ACC112 (cell line): ENCODE results near the gene C20orf144.

Experiments
- H2AFZ ChIP-seq: fragments of 200-600 bp; sonication (generic); one replicate; pipeline ENCODE4 v1.6.0; 2017; ENCODE audit warnings: antibody characterized with exemption, low read length; ENCODE audit not compliant: unreplicated experiment
- H3K27ac ChIP-seq: fragments of 200-600 bp; sonication (generic); 2 replicates; pipeline ENCODE4 v1.5.1; 2014; ENCODE audit warnings: low read depth, mild to moderate bottlenecking, antibody characterized with exemption, low read length, moderate library complexity
- H3K27me3 ChIP-seq: fragments of 200-600 bp; sonication (generic); 2 replicates; pipeline ENCODE4 v1.6.1; 2014; ENCODE audit warnings: mild to moderate bottlenecking, antibody characterized with exemption, low read length, moderate library complexity, mixed read lengths; ENCODE audit not compliant: insufficient read depth
- H3K36me3 ChIP-seq: fragments of 200-600 bp; sonication (generic); 2 replicates; pipeline ENCODE4 v1.6.1; 2016; ENCODE audit warnings: mild to moderate bottlenecking, antibody characterized with exemption, low read length, moderate library complexity, mixed read lengths; ENCODE audit not compliant: insufficient read depth
- H3K4me1 ChIP-seq: fragments of 200-600 bp; sonication (generic); one replicate; pipeline ENCODE4 v1.6.1; 2016; ENCODE audit warnings: low read length, mixed read lengths; ENCODE audit not compliant: insufficient read depth, unreplicated experiment, control insufficient read depth
- H3K4me3 ChIP-seq: fragments of 200-600 bp; sonication (generic); 2 replicates; pipeline ENCODE4 v1.5.1; 2014; ENCODE audit warnings: mild to moderate bottlenecking, low read depth, low read length
- H3K79me2 ChIP-seq: fragments of 200-600 bp; sonication (generic); one replicate; pipeline ENCODE4 v1.6.0; 2016; ENCODE audit warnings: low read length; ENCODE audit not compliant: control insufficient read depth, unreplicated experiment, insufficient read depth

C20orf144 gene

GRCh38 chr20:33679758-33680485 is 17.8 kb downstream of the C20orf144 start:
- H3K36me3 ChIP-seq = 0 out of 2 replicates have a peak, but pooled peaks cover 8% of the 10 kb centered on the region

GRCh38 chr20:33680686-33681085 is 18.6 kb downstream of the C20orf144 start:
- H2AFZ ChIP-seq = no peak overlapping the region
- H3K36me3 ChIP-seq = 0 out of 2 replicates have a peak, but pooled peaks cover 8% of the 10 kb centered on the region
- peaks cover 30% of the 10 kb centered on the region for H3K79me2 ChIP-seq
- H3K4me1 ChIP-seq = peaks cover 36% of the 10 kb centered on the region
- no peak overlapping the region for H3K27ac ChIP-seq
- no peaks in the 10 kb centered on the region for H3K27me3 ChIP-seq
- H3K4me3 ChIP-seq = no peak overlapping the region

More at GRCh38 chr20:33679758-33680485, 17.8 kb downstream of the C20orf144 start:
- H3K79me2 ChIP-seq = peaks cover 23% of the 10 kb centered on the region
- H3K4me1 ChIP-seq = peaks cover 38% of the 10 kb centered on the region
- H3K4me3 ChIP-seq = no peak overlapping the region
- no peak overlapping the region for H3K27ac ChIP-seq
- H2AFZ ChIP-seq = no peak overlapping the region
- H3K27me3 ChIP-seq = no peaks in the 10 kb centered on the region

- H3K79me2 ChIP-seq = peaks cover 30% of the 10 kb centered on the region
- H2AFZ ChIP-seq = no peak overlapping the region
- H3K4me1 ChIP-seq = peaks cover 36% of the 10 kb centered on the region
- H3K4me3 ChIP-seq = no peak overlapping the region
- no peak overlapping the region for H3K27ac ChIP-seq
- H3K36me3 ChIP-seq = 0 out of 2 replicates have a peak, but pooled peaks cover 8% of the 10 kb centered on the region
- H3K27me3 ChIP-seq = no peaks in the 10 kb centered on the region
These were observed 19.2 kb downstream of the C20orf144 start for GRCh38 chr20:33681288-33681687.

DNA sequence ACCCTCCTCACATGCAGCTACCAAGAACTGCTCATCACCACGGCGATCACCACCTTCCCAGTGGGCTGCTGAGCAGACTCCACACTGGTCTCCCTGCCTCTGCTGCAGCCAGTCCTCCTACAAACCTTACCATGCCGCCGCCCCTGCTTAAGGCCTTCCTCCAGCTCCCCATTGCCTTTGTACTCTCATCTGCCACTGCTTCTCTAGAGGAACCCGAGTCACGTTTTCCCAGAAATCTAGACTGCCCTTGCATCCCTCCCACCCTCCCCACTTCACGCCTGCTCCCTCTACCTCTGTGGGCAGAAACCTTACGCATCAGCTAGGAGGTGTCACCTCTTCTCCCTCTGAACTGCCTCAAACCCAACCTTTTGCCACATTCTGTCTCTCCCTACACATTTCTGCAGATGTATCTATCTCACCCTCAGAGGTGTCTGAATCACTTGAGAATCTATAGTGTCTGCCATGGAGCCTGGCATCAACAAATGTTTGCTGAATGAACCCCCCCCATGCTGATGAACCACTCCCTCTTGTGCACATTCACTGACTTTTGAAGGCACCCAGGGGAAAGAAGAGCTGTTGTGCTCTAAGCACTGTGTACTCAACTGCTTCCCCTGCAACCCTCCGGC is 19.7 kb downstream of the C20orf144 start:
- Histone ChIP-seq H3K27ac (no peak overlapping the region), H3K27me3 (no peaks in the 10 kb centered on the region), H3K79me2 (peaks cover 30% of the 10 kb centered on the region), H2AFZ (no peak overlapping the region), H3K4me3 (no peak overlapping the region), H3K4me1 (peaks cover 39% of the 10 kb centered on the region), H3K36me3 (0 out of 2 replicates have a peak, but pooled peaks cover 8% of the 10 kb centered on the region)

DNA sequence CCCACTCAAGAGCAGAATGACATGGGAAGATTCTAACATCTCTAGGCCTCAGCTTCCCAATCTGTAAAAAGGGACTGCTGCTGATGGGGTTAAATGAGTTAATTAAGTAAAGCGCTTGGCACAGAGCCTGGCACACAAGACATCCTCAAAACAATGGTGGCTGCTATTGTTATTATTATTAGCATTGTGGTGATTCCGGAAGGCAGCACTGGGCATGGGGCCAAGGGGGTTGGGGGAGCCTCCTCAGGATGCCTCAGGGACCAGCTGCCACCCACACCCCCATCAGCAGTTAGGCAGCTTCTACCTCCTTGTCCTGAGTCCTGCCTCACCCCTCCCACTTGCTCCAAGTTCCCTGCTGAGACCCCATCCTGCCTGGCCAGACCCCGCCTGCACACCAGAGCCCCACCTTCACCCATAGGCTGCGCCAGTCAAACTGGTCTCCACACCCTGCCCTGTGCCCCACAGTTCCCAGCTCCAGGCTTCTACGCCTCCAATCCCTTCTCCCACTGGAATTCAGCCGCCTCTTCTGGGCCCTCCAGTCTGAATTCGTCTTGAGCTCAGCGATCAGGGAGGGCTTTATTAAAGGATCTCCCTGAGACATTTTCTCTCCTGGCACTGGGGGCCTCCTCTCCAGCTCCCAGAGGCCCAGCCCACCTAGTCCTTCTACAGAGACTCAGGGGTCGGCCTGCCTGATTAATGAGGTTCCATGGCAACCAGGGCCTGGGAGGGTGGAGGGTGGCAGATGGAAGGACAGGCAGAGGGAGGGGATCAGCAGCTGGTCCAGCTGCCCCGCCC is 22.6 kb downstream of the C20orf144 start:
- H3K36me3 ChIP-seq = no peaks in the 10 kb centered on the region
- peaks cover 30% of the 10 kb centered on the region for H3K79me2 ChIP-seq
- peak overlapping the region; percentile 91 for H3K4me3 ChIP-seq
- no peak overlapping the region for H3K27ac ChIP-seq
- H3K27me3 ChIP-seq = no peaks in the 10 kb centered on the region
- no peak overlapping the region for H2AFZ ChIP-seq
- peaks cover 54% of the 10 kb centered on the region for H3K4me1 ChIP-seq

DNA sequence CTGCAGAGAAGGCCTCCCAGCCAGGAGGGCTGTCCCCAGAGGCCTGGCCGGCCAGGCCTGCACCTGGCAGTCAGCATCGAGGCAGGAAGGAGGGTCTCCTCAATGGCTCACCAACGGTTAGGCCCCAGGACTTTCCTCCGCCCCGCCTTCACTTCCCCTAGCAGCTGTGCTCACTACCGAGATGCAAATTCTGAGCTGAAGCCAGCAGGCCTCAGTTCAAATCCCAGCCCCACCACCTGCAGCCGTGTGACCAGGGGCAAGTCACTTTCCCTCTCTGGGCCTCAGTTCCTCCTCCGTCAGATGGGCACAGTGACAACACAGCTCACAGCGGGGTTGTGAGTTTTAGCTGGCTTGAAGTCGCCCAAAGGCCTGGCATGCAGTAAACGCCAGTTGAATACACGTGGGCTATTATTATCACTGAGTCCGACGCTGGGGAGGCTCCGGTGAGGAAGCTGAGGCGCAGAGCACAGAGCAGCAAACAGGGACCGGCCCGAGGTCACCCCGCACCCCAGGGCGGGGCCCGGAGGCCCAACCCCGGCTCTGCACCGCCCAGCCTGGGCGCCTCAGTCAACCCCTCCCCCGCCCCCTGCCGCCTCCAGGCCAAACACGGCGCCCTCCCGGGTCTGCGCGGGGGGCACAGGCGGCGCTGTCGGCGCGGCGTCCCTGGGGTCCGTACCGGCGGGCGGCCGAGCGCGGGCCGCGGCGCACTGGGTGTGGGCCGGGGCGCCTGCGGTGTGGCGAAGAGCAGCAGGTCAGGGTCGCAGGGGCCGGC is 23.4 kb downstream of the C20orf144 start:
- H3K27me3 ChIP-seq = no peaks in the 10 kb centered on the region
- no peaks in the 10 kb centered on the region for H3K36me3 ChIP-seq
- peak overlapping the region; percentile 91 for H3K4me3 ChIP-seq
- peak overlapping the region; percentile 51 for H2AFZ ChIP-seq
- peaks cover 30% of the 10 kb centered on the region for H3K79me2 ChIP-seq
- peaks cover 58% of the 10 kb centered on the region for H3K4me1 ChIP-seq
- peak overlapping the region; percentile 45; the same call in 1 of the 2 replicates for H3K27ac ChIP-seq

GRCh38 chr20:33686100-33686983 is 24.2 kb downstream of the C20orf144 start, which contains the start of gene E2F1:
Gene E2F1, minus strand, starts transcription at chr20:33686385. Its CDS starts 121 bp downstream, at chr20:33686264.
- Histone ChIP-seq H3K27me3 (no peaks in the 10 kb centered on the region), H3K79me2 (peaks cover 30% of the 10 kb centered on the region), H3K4me3 (peak within 1 kb of the TSS; percentile 91), H3K27ac (peak within 1 kb of the TSS; percentile 45; the same call in 1 of the 2 replicates), H2AFZ (peak within 1 kb of the TSS; percentile 51), H3K4me1 (peaks cover 54% of the 10 kb centered on the region), H3K36me3 (no peaks in the 10 kb centered on the region)

DNA sequence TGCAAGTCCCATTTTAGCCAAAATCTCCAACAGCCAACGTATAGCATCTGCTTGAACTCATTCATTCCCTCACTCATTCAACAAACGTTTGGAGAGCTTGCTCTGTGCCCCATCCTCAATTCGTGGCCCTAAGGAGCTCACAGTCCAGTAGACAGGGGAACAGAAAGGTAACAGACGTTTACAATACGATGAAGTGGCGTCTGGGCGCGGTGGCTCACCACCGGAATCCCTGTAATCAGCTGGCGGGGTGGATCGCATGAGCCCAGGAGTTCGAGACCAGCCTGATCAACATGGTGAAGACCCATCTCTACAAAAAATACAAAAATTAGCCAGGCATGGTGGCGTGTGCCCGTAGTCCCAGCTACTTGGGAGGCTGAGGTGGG is 24.8 kb downstream of the C20orf144 start:
- H3K79me2 ChIP-seq = peaks cover 25% of the 10 kb centered on the region
- H3K27ac ChIP-seq = peak overlapping the region; percentile 27; the same call in 1 of the 2 replicates
- H2AFZ ChIP-seq = peak overlapping the region; percentile 26
- H3K27me3 ChIP-seq = no peaks in the 10 kb centered on the region
- peak overlapping the region; percentile 40 for H3K4me3 ChIP-seq
- peaks cover 52% of the 10 kb centered on the region for H3K4me1 ChIP-seq
- no peaks in the 10 kb centered on the region for H3K36me3 ChIP-seq

DNA sequence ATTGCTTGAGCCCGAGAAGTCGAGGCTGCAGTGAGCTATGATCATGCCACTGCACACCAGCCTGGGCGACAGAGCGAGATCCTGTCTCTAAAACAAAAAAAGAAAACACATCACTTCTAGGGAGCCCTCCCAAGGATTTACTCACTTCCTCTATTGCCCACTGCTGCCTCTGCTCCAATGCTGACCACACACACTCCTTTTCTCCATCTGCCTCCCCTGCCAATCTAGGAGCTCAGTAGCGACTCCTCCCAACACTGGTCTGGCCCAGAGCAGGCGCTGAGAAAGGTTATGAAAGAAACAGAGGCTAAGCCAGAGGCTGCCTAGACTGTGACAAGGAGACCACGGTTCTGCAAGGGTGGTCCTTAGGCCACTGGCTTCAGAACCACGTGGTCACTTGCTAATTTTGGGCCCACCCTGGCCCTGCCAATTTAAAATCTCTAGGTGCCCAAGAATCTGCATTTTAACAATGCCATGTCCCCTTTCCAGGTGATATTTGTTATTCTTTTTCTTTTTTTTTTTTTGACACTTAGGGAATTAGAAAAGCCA is 25.3 kb downstream of the C20orf144 start:
- H2AFZ ChIP-seq = no peak overlapping the region
- 0 out of 2 replicates have a peak overlapping the region, but pooled peaks have one; percentile 27 for H3K27ac ChIP-seq
- H3K79me2 ChIP-seq = peaks cover 21% of the 10 kb centered on the region
- H3K4me1 ChIP-seq = peaks cover 49% of the 10 kb centered on the region
- no peaks in the 10 kb centered on the region for H3K36me3 ChIP-seq
- H3K27me3 ChIP-seq = no peaks in the 10 kb centered on the region
- no peak overlapping the region for H3K4me3 ChIP-seq
